ENCODE data around the gene PNPLA6. TPM values are rescaled to one million over a fixed set of nuclear protein-coding genes. Genes with fewer than 3 reads are reported as not detected.
A peak's percentile ranks its signal among the peaks of the same experiment; 100 is the strongest.

The PNPLA6 gene
- total and polyA plus RNA-seq, 9 of the 15 experiments (the other 6 are each of a cell fraction or from before 2014, with no cell fraction given) = 0.07 to 30.2 (median 8.3) TPM

DNA sequence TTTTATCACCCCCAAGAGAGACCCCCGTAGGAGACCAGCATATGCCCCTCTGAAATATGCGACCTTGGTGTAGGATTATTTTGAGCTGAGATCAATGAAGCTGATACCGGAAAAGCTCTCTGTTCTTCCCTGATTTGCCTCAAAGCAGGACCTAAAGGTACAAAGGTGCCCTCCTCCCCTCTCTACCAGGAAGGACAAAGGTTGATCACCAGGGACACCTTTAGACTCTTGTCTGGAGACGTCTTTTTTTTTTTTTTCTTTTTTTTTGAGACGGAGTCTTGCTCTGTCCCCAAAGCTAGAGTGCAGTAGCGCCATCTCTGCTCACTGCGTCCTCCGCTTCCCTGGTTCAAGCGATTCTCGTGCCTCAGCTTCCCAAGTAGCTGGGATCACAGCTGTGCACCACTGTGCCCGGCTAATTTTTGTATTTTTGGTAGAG is 45.9 kb upstream of the PNPLA6 start:
- intact Hi-C loops (cut with micrococcal nuclease) (no loop called here), in situ Hi-C loops (cut with MboI) (no loop called here)
- no TSS peak for BruUV-seq (replicated peaks)
- ChIA-PET POLR2A (interaction anchor here (0.6 to 1.2 kb wide), 4 partner anchors 9 to 1771 kb away, joined by 3 to 4 read pairs (median 3); no protein-coding TSS in a partner anchor), CTCF (ENCODE audit: low intra/inter-chr PET ratio) (interaction anchor here (0.7 kb wide), 1 partner anchor 46 kb away, joined by 3 read pairs; no protein-coding TSS in a partner anchor)
- FAIRE-seq (no peak), DNase-seq (ENCODE audit: extremely low read depth in 1 of 4, low spot score in 3 of 4) (peak in 1 of 4 experiments; percentile 43), ATAC-seq (peak; percentile 16; the same call in 1 of the 3 replicates)
- H4K20me1 ChIP-seq (replicated peaks; ENCODE audit: control insufficient read depth, insufficient read depth, low read length) = no peaks in the 10 kb centered on the region
- peak overlapping the region; percentile 75 for H3K27ac ChIP-seq (ENCODE audit: extremely low read depth, low read depth, low read length)
- peaks cover 15 to 23% of the 10 kb centered on the region in 2 experiments for H3K4me1 ChIP-seq (replicated peaks in 1 of 2; ENCODE audit: control insufficient read depth in 2 of 2, insufficient read depth in 2 of 2, low read length in 2 of 2)
- H3K9me1 ChIP-seq (ENCODE audit: control insufficient read depth, insufficient read depth, low read length) = no peaks in the 10 kb centered on the region
- H3K9ac ChIP-seq (ENCODE audit: insufficient read depth in 1 of 2, low read depth in 2 of 2, low read length in 2 of 2) = peak overlapping the region in 1 of 2 experiments; percentile 82; a peak in 1 of 4 replicates
- peaks cover 2% of the 10 kb centered on the region; the same call in 1 of the 3 replicates for H3K79me2 ChIP-seq (ENCODE audit: control insufficient read depth, insufficient read depth, low read length)
- H3K4me3 ChIP-seq = no peak overlapping the region
- H3K27me3 ChIP-seq (ENCODE audit: control insufficient read depth in 2 of 2, insufficient read depth in 2 of 2, low read length in 2 of 2) = no peaks in the 10 kb centered on the region
- H3K9me3 ChIP-seq (replicated peaks; ENCODE audit: control insufficient read depth, insufficient read depth, low read depth, low read length) = no peaks in the 10 kb centered on the region; the same call in 1 of the 2 replicates
- WGBS (ENCODE audit: insufficient coverage, low coverage, missing lambda C conversion rate) = 44% methylated on average over 4 of the region's 11 CpGs
- peak overlapping the region; percentile 99 for H2AFZ ChIP-seq (ENCODE audit: low read depth, low read length)
- H3K36me3 ChIP-seq (ENCODE audit: control insufficient read depth, insufficient read depth, low read length) = no peaks in the 10 kb centered on the region
- H3K4me2 ChIP-seq (ENCODE audit: insufficient read depth, low read length) = peak overlapping the region; percentile 90
- no peak for TF ChIP-seq GATAD2A (IDR thresholded peaks at IDR 0.05)
- no peak for TF ChIP-seq RB1 (IDR thresholded peaks at IDR 0.05; ENCODE audit: low read depth)
- no peak for TF ChIP-seq SRSF9 (IDR thresholded peaks at IDR 0.05; ENCODE audit: borderline replicate concordance, low read depth, low read length)
- TF ChIP-seq ZNF77 (CRISPR knock-in tag; IDR thresholded peaks at IDR 0.05) = no peak
- TF ChIP-seq, protein P1, sequence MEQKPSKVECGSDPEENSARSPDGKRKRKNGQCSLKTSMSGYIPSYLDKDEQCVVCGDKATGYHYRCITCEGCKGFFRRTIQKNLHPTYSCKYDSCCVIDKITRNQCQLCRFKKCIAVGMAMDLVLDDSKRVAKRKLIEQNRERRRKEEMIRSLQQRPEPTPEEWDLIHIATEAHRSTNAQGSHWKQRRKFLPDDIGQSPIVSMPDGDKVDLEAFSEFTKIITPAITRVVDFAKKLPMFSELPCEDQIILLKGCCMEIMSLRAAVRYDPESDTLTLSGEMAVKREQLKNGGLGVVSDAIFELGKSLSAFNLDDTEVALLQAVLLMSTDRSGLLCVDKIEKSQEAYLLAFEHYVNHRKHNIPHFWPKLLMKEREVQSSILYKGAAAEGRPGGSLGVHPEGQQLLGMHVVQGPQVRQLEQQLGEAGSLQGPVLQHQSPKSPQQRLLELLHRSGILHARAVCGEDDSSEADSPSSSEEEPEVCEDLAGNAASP (IDR thresholded peaks at IDR 0.05) = no peak
- peak; percentile 73 for TF ChIP-seq ZNF384 (IDR thresholded peaks at IDR 0.05; ENCODE audit: low read depth, low read length)
- no peak for TF ChIP-seq NEUROD1 (IDR thresholded peaks at IDR 0.05; ENCODE audit: borderline replicate concordance, low read depth, low read length, partially characterized antibody)
- peak in 1 of 2 experiments; percentile 65; a peak in 2 of 4 replicates for TF ChIP-seq MLLT1 (IDR thresholded peaks at IDR 0.05)
- TF ChIP-seq, protein P2, sequence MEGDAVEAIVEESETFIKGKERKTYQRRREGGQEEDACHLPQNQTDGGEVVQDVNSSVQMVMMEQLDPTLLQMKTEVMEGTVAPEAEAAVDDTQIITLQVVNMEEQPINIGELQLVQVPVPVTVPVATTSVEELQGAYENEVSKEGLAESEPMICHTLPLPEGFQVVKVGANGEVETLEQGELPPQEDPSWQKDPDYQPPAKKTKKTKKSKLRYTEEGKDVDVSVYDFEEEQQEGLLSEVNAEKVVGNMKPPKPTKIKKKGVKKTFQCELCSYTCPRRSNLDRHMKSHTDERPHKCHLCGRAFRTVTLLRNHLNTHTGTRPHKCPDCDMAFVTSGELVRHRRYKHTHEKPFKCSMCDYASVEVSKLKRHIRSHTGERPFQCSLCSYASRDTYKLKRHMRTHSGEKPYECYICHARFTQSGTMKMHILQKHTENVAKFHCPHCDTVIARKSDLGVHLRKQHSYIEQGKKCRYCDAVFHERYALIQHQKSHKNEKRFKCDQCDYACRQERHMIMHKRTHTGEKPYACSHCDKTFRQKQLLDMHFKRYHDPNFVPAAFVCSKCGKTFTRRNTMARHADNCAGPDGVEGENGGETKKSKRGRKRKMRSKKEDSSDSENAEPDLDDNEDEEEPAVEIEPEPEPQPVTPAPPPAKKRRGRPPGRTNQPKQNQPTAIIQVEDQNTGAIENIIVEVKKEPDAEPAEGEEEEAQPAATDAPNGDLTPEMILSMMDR (IDR thresholded peaks at IDR 0.05 in 2 of 3, conservative IDR thresholded peaks at IDR 0.05 in 1 of 3; ENCODE audit: insufficient read depth in 2 of 3, low read depth in 1 of 3, low read length in 3 of 3) = peak in 1 of 3 experiments; percentile 15; a peak in 1 of 6 replicates
- TF ChIP-seq, protein P3, sequence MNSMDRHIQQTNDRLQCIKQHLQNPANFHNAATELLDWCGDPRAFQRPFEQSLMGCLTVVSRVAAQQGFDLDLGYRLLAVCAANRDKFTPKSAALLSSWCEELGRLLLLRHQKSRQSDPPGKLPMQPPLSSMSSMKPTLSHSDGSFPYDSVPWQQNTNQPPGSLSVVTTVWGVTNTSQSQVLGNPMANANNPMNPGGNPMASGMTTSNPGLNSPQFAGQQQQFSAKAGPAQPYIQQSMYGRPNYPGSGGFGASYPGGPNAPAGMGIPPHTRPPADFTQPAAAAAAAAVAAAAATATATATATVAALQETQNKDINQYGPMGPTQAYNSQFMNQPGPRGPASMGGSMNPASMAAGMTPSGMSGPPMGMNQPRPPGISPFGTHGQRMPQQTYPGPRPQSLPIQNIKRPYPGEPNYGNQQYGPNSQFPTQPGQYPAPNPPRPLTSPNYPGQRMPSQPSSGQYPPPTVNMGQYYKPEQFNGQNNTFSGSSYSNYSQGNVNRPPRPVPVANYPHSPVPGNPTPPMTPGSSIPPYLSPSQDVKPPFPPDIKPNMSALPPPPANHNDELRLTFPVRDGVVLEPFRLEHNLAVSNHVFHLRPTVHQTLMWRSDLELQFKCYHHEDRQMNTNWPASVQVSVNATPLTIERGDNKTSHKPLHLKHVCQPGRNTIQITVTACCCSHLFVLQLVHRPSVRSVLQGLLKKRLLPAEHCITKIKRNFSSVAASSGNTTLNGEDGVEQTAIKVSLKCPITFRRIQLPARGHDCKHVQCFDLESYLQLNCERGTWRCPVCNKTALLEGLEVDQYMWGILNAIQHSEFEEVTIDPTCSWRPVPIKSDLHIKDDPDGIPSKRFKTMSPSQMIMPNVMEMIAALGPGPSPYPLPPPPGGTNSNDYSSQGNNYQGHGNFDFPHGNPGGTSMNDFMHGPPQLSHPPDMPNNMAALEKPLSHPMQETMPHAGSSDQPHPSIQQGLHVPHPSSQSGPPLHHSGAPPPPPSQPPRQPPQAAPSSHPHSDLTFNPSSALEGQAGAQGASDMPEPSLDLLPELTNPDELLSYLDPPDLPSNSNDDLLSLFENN (IDR thresholded peaks at IDR 0.05; ENCODE audit: low read depth in 2 of 2, low read length in 2 of 2) = no peak
- TF ChIP-seq, protein P4, sequence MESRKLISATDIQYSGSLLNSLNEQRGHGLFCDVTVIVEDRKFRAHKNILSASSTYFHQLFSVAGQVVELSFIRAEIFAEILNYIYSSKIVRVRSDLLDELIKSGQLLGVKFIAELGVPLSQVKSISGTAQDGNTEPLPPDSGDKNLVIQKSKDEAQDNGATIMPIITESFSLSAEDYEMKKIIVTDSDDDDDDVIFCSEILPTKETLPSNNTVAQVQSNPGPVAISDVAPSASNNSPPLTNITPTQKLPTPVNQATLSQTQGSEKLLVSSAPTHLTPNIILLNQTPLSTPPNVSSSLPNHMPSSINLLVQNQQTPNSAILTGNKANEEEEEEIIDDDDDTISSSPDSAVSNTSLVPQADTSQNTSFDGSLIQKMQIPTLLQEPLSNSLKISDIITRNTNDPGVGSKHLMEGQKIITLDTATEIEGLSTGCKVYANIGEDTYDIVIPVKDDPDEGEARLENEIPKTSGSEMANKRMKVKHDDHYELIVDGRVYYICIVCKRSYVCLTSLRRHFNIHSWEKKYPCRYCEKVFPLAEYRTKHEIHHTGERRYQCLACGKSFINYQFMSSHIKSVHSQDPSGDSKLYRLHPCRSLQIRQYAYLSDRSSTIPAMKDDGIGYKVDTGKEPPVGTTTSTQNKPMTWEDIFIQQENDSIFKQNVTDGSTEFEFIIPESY (CRISPR knock-in tag; IDR thresholded peaks at IDR 0.05) = peak; percentile 71; the same call in 1 of the 2 replicates
